GM12878 (cell line): ENCODE results near the gene NUP93.

Experiments used
- GABPA ChIP-seq: IDR thresholded peaks from 2 replicates; pipeline ENCODE4 v1.6.1; 2014; ENCODE audit warnings: antibody characterized with exemption, low read depth, mild to moderate bottlenecking, inconsistent platforms
- ZBTB11 ChIP-seq: fragments of 450-650 bp; formaldehyde crosslinking; IDR thresholded peaks from 2 replicates; pipeline ENCODE4 v1.5.0; 2022; ENCODE audit warnings: mild to moderate bottlenecking, missing genetic modification characterization

GRCh38 chr16:56889206-56889605 lies 159.3 kb downstream of the NUP93 start:
- TF ChIP-seq GABPA (no peak), ZBTB11 (CRISPR knock-in tag) (no peak)
